ENCODE data around the gene ENTPD8.

ENTPD8 gene

GRCh38 chr9:137445930-137446431, 4.8 kb upstream of the ENTPD8 start:
- DNase-seq (ENCODE audit: low read depth in 1 of 2, low spot score in 1 of 2), result no peak
- TF ChIP-seq REST (IDR thresholded peaks at IDR 0.05; ENCODE audit: insufficient replicate concordance, low read depth), result no peak
- no peak for TF ChIP-seq POLR2AphosphoS5 (IDR thresholded peaks at IDR 0.05; ENCODE audit: low read depth)
- no peak for TF ChIP-seq SPI1 (IDR thresholded peaks at IDR 0.05; ENCODE audit: borderline replicate concordance, low read depth)
- TF ChIP-seq CTCF (IDR thresholded peaks at IDR 0.05; ENCODE audit: insufficient read depth, low read length), result no peak
- no peak for TF ChIP-seq GABPA (IDR thresholded peaks at IDR 0.05; ENCODE audit: low read depth)
- Histone ChIP-seq H3K27me3 (ENCODE audit: insufficient read depth, poor library complexity, severe bottlenecking) (no peaks in the 10 kb centered on the region), H3K27ac (replicated peaks) (no peak overlapping the region), H3K4me3 (replicated peaks; ENCODE audit: insufficient read depth, low read length) (no peak overlapping the region)

- H3K27ac ChIP-seq (replicated peaks), result no peak overlapping the region
- TF ChIP-seq CTCF (IDR thresholded peaks at IDR 0.05; ENCODE audit: insufficient read depth, low read length), result peak; percentile 70
- TF ChIP-seq POLR2AphosphoS5 (IDR thresholded peaks at IDR 0.05; ENCODE audit: low read depth), result no peak
- TF ChIP-seq REST (IDR thresholded peaks at IDR 0.05; ENCODE audit: insufficient replicate concordance, low read depth), result no peak
- H3K4me3 ChIP-seq (replicated peaks; ENCODE audit: insufficient read depth, low read length), result no peak overlapping the region
- DNase-seq (ENCODE audit: low read depth in 1 of 2, low spot score in 1 of 2), result peak in 1 of 2 experiments; percentile 79
- H3K27me3 ChIP-seq (ENCODE audit: insufficient read depth, poor library complexity, severe bottlenecking), result no peaks in the 10 kb centered on the region
These were observed 4.2 kb upstream of the ENTPD8 start for GRCh38 chr9:137445275-137445807.

GRCh38 chr9:137444106-137444790, 3.1 kb upstream of the ENTPD8 start:
- no peak overlapping the region for H3K4me3 ChIP-seq (replicated peaks; ENCODE audit: insufficient read depth, low read length)
- no peaks in the 10 kb centered on the region for H3K27me3 ChIP-seq (ENCODE audit: insufficient read depth, poor library complexity, severe bottlenecking)
- H3K27ac ChIP-seq (replicated peaks), result no peak overlapping the region
- no peak for DNase-seq (ENCODE audit: low read depth in 1 of 2, low spot score in 1 of 2)
- no peak for TF ChIP-seq REST (IDR thresholded peaks at IDR 0.05; ENCODE audit: insufficient replicate concordance, low read depth)
- TF ChIP-seq POLR2AphosphoS5 (IDR thresholded peaks at IDR 0.05; ENCODE audit: low read depth), result no peak
- TF ChIP-seq SPI1 (IDR thresholded peaks at IDR 0.05; ENCODE audit: borderline replicate concordance, low read depth), result no peak
- no peak for TF ChIP-seq GABPA (IDR thresholded peaks at IDR 0.05; ENCODE audit: low read depth)
- TF ChIP-seq CTCF (IDR thresholded peaks at IDR 0.05; ENCODE audit: insufficient read depth, low read length), result no peak
